Left kidney (tissue), 2 donors: Measurements from ENCODE around the gene EML5. TPM values are rescaled to one million over a fixed set of nuclear protein-coding genes. Genes with fewer than 3 reads are reported as not detected.

Experiments used
- DNase-seq: peaks from one replicate; pipeline ENCODE4 v3.0.0-alpha.2; 2013
- polyA plus RNA-seq: library from polyadenylated mRNA; unstranded; fragments of 120-200 nt; gene quantifications from one replicate; pipeline ENCODE4 v1.2.1, GENCODE V29; 2013; ENCODE audit not compliant: insufficient read length

EML5 gene
- polyA plus RNA-seq, 1 donor = 2.5 TPM

DNA sequence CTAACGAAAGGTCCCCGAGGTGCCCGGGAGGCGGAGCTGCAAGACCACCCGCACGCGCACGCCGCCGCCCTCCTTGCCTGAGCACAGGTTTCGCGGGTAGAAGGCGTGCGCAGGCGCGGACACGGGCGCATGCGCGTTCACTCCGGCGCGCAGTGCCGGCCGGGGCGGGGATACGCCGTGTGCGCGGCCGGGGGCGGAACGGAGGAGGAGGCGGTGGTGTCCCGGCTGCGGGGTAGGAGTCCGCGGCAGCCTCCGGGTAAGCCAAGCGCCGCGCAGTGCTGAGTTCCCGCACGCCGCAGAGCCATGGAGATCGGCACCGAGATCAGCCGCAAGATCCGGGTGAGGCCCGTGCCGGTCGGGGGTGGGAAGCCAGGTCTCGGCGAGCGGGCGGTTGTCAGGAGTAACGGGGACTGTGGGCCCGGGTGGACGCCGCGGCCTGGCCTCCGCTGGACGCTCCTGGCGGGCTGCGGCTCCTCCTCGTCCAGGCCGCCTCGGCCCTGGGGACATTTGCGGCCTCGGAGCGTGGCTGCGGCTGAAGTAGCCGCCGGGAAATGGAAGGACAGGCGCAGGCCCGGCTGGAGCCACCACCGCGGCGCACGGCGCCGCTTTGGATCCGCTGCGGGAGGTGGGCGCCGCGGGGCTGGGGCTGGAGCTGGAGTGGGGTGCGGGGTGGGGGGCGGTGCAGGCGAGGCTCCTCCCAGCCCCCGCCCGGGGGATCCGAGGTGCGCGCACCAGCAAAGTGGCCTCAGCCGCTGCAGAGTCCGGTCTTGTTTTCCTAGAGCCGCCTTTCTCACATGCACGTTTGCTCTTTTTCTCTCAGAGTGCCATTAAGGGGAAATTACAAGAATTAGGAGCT is 229.7 kb downstream of the EML5 start, which contains the start of gene ZC3H14:
Gene ZC3H14 (plus strand): TSS at position 207 of the 856 bp plus-strand sequence. CDS start 97 bp downstream, at position 304.
- peak; percentile 87 for DNase-seq

DNA sequence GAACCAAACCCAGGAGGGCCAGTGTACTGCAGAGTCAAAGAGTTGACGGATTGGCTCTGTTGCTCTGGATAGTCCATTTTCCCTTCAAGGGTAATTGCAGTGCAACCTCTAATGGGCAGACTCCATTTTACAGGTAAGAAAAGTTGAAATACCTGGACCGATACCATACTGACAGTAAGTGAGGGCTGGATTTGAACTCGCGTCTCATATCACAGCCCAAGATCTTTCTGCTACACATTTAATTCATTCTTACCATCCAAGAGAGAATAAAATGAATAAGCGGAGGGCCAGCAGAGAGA is 230.3 kb downstream of the EML5 start:
- no peak for DNase-seq

Other genes with a start within 250 kb of the EML5 start
- gene PTPN21, start 237.9 kb downstream of the EML5 start, polyA plus RNA-seq = 40.8 TPM
- gene ZC3H14, start 229.9 kb downstream of the EML5 start, polyA plus RNA-seq = 116 TPM
- 47.2 TPM for gene TTC8, start 31.7 kb upstream of the EML5 start, polyA plus RNA-seq